Mesenteric fat pad (tissue), 1 donor: ENCODE data around the gene PRR16. TPM values are rescaled to one million over a fixed set of nuclear protein-coding genes. Genes with fewer than 3 reads are reported as not detected.
"Not testable (repeated sequence)": the region's sequence is repeated elsewhere in the genome, so short reads cannot be mapped to it uniquely, and the experiment has no call there.

Source experiments
- DNase-seq: peaks from one replicate; pipeline ENCODE4 v3.0.0-alpha.2; 2020; ENCODE audit warnings: low spot score
- long read RNA-seq: library from polyadenylated mRNA; unstranded; transcript quantifications from one replicate; pipeline ENCODE4 v2.0.0, GENCODE V29; 2020
- total RNA-seq: library from RNA; stranded (reverse); fragmentation: NEBNext Ultra II Directional; extraction: Animal tissue kit (Norgen Biotek cat#: 25700); gene quantifications from one replicate; pipeline ENCODE4 v1.2.1, GENCODE V29; 2021
- donor health status: DM: yes; HTN: yes; CAD: no.

PRR16 gene
- total RNA-seq: 3.3 TPM
- long read RNA-seq, partial matches to known transcripts: 1 of 9 reads
- long read RNA-seq, other reads (novel, unspliced or antisense): 8 of 9 reads

DNA sequence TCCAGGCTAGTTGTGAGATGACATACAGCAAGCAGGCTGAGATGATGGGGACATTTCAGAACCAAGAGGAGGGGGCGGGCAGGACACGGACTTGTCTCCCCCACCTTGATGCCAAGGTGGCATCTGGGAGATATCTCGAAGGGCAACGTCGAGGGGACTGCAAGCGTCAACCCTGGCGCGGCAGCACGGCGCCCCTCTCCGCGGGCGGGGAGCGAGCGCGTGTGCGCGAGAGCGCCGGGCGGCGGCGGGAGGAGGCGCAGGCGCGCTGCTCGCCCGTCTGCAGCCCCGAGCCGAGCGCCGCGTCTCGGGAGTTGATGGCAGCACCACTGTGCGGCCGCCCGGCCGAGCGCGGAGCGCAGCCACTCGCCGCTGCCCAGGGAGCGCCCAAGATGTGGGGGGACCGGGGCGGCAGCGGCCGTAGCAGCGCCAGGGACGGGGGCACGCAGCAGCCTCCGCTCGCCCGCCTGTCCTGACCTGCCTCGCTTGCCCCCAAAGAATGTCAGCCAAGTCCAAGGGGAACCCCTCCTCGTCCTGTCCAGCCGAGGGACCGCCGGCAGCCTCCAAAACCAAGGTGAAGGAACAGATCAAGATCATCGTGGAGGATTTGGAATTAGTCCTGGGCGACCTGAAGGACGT lies at the start of gene PRR16:
TSS of gene PRR16 (plus strand) at position 310 of the 636 bp plus-strand sequence.
- DNase-seq: no peak

DNA sequence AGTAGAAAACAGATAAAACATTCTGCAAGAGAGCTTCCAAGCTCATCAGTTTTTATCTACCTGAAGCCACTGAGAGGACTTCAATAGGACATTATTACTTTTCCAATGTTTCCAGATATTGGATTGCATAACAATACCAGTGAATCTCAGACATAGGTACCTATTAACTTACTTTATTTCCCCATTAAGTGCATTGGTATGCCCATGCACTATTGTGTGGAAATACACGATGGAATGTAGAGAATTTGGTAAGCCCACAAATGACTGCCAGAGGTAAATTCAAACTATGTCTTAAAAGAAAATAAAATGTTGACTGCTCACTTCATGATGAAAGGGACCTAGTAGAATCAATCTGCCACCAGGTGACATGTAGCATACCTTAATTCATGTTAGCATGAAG lies 48.1 kb upstream of the PRR16 start:
- DNase-seq: no peak

DNA sequence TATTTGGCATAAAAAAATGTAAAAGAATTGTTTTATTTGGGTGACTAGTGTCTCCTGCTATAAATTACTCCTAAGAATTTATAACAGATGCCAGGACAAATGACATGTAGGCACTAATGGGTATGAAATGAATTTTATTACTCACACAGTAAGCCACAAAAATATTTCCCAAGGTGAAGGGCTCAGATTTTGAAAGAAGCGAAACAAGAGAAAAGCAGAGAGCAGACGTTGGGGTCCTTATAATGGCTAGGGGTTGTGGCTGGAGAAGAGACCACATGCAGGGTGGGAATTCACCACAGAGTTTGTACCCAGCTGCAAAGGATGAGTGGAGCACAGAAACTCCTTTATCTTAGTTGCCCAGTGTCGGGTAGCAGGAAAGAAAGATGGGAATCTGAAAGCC lies 45.0 kb upstream of the PRR16 start:
- DNase-seq: no peak

DNA sequence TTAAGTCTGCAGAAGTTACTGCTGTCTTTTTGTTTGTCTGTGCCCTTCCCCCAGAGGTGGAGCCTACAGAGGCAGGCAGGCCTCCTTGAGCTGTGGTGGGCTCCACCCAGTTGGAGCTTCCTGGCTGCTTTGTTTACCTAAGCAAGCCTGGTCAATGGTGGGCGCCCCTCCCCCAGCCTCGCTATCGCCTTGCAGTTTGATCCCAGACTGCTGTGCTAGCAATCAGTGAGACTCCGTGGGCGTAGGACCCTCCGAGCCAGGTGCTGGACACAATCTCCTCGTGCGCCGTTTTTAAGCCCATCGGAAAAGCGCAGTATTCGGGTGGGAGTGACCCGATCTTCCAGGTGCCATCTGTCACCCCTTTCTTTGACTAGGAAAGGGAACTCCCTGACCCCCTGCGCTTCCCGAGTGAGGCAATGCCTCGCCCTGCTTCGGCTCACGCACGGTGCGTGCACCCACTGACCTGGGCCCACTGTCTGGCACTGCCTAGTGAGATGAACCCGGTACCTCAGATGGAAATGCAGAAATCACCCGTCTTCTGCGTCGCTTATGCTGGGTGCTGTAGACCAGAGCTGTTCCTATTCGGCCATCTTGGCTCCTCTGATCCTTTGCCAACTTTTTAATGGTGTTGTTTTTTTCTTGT lies 37.3 kb upstream of the PRR16 start:
- not testable (repeated sequence) for DNase-seq

DNA sequence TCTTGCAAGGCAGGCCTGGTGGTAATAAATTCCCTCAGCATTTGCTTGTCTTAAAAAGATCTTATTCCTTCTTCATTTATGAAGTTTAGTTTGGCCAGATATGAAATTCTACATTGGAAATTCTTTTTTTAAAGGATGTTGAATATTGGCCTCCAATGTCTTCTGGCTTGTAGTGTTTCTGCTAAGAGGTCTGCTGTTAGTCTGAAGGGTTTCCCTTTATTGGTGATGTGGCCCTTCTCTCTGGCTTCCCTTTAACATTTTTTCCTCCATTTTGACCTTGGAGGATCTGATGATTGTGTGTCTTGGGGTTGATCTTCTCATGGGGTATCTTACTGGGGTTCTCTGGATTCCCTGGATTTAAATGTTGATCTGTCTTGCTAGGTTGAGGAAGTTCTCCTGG lies 33.5 kb upstream of the PRR16 start:
- no peak for DNase-seq

DNA sequence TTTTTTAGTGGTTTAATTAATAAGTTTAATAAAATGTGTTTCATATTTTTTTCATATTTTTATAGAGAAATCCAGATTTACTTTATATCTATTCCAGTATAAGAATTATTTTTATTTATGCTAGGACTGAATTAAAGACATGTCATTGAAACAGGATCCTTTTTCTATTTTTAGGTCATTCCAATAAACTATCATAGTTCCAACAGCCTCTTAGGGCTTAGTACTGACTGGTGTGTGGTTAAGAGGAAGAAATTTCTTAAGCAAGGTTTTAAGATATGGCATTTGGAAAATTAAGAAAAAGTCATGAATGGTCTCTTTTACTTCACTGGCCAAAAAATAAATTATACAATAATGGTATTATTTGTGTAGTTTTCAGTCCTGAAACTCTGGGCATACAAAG lies 31.2 kb upstream of the PRR16 start:
- no peak for DNase-seq

DNA sequence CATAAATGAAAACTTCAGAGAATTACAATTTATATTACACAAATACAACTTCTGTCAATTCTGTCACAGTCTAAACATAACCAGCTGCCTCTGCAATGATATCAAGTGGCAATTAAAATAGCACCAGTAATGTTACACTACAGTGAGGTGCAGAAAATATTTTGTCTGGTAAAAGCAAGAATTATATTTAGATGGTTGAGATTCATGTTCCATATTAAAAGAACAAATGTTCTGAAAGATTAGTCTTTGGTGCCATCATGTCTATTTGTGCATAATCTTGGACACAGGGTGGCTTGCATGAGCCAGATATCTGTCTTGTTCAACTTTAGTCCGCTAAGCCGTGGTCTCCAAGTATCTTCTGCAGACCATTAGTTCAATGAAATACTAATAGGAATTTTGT lies 29.0 kb upstream of the PRR16 start:
- no peak for DNase-seq

DNA sequence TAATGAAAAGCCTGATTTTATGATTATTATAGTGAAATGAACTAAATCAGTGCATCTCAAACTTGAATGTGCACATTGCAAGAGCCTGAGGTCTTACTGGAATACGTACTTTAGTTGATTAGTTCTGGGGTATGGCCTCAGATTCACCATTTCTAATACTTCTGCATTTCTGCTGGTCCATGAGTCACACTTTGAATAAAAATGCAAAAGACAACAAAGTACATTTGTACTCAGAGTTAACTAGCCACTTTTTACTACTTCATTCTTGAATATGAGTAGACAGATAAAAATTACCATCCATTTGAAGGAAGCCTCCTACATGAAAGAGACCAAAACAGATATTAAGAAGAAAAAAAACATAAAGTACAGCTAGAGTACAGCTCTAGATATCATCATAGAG lies 27.1 kb upstream of the PRR16 start:
- no peak for DNase-seq

DNA sequence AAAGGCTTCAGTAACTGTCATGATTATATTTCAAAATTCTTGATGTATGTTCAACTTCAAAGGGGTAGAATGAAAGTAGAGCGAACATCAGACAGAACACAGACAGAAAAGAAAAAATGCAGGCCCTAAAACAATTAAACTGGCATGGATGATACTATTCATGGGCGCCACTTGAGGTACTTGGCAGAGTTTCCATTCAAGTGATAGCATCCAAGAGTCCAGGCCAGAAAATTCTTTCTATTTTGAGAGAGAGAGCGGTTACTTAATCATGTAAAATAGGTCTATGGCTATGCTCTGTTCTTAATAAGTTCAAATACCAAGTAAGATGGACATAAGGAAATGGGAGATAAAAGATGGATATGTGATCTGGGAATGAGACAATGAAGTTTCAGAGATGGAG lies 21.4 kb upstream of the PRR16 start:
- DNase-seq: no peak

DNA sequence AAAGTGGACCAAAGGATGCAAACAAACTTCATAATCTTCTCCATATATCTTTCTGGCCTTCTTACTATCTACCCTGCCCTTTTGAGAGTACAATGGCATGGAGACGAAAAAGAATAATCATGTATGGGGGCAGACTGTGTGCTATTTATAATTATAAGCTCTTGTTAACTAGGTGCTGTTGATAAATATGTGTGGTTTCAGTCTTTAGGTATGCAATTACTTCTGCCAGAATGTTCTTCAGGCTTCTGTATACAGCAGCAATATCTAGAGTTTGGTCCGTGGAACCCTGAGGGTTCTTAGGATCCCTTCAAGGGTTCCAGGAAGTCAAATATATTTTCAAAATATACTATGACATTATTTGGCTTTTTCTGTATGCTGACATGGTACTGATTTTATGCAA lies 20.5 kb upstream of the PRR16 start:
- no peak for DNase-seq

DNA sequence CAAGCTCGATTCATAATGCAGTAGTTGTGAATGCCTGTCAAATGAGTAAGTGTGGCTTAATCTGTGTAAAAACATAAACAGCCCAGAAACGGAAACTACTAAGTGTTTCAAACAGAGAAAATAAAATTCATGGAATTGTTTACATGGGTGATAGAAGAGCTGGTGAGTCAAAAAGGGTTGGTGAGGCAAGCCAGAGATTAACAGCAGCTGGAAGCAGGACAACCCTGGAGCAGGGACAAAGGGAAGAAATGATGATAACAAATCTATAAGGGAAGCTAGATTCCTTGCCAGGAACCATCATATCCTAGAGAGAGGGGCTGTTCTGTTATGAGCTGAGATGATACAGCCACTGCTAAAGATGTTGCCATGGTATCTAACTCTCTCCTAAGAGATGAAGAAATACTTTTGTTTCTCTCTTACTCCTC lies 18.0 kb upstream of the PRR16 start:
- DNase-seq: no peak

DNA sequence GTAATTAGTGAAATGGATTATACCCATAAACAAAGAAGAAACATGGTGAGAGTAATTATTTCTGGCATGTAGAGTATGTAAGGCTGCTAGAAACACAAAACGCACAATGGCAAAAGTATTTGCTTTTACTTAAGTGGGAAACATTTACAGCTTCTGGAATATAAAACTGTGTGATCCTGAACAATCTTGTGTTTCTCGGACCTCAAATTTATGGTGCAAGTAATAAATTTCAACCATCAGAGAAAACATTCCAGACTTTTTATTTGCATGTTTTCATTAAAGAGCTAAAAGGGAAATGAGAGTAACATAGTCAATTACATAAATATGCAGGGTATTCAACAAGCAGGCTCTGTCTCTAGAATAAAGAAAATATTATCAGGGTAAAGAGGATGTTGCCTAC lies 17.2 kb upstream of the PRR16 start:
- no peak for DNase-seq

DNA sequence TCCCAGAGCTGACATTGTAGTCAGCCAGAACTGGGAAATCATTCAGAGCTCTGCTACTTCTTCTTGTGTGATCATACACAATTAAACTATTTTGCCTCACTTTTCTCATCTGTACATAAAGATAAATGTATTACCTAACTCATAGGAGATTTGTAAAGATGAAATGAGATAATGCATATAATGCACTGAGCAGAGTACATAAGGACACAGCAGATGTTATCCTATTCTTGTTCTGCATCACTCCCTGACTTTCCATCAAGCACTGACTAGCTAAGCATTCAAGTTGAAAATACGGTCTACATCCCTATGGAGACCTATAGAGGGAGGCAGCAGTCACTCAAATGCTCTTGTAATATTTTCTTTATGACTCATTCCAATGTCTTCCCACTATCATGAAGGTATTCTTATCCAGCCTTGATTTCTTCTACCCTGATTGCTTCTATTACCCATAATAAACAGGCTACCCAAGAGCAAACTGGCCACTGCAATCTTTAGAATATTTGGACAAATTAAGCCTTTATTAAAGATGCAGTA lies 16.3 kb upstream of the PRR16 start:
- no peak for DNase-seq

DNA sequence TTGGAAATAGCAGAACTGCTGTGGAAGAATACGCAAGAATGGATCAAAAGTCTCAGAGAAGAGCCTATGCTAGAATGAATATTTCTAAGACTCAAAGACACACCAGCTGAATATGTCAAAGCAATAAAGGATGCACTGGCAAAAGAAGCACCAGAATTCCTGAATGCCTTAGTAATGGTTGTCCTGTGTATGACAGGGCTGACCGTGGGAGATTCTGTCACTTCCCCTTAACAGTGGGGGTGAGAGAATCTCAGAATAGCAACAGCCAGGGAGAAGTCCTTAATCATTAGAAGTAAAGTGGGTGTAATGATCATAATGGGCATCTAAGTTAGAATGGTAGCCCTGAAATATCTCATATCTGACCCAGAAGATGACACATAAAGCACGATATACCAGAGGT lies 14.6 kb upstream of the PRR16 start:
- no peak for DNase-seq

DNA sequence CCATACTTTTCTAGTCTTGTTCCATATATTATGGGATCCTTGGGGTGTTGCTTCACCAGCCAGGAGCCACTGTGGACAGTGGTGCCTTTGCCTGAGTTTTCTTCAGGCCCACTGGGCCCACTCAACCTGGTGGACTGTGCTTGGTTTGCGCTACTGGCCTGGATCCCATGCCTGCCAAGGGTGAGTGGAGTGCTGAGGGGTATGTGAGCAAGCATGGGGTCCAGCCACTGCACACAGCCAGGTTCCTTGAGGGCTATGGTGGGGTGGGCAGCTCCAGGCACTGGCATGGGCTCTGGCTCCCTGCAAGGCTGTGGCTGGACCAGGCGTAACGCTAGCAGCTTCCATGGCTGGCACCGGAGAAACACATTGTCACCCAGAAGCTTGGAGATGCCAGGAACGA lies 13.2 kb upstream of the PRR16 start:
- DNase-seq: no peak

DNA sequence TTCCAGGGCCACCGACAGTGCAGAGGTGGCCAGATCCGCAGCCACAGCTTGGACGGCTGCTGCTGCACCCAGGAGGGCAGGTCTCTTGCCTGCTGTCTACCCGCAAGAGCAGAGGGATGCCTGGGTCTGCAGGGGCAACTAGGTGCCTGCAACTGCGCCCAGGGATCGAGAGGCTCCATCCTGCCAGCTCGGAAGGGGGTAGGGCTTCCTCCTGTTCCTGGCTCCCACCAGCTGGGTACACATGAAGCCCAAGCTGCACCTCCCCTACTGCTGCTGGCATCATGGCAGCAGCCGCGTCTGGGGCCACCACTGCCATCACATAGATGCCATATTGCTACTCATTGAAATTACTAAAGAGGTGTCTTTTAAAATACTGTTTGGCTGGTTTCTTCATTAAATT lies 12.7 kb upstream of the PRR16 start:
- DNase-seq: no peak

DNA sequence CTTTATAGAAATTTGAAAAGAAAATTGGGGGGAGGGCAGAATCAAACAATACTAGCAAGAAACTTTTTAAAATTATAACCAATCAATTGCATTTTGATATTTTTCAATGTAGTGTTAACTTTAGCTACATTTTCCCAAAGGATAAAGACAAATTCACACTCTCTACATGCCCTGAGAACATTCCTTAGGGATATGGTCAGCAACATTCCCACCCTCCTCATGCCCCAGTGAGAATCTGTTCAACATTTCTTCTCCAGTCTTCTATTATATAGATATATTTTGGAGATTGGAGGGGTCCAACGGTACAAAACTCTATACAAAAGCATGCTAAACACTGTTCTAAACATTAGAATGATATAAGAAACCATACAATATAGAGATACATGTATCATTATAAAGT lies 11.6 kb upstream of the PRR16 start:
- no peak for DNase-seq

DNA sequence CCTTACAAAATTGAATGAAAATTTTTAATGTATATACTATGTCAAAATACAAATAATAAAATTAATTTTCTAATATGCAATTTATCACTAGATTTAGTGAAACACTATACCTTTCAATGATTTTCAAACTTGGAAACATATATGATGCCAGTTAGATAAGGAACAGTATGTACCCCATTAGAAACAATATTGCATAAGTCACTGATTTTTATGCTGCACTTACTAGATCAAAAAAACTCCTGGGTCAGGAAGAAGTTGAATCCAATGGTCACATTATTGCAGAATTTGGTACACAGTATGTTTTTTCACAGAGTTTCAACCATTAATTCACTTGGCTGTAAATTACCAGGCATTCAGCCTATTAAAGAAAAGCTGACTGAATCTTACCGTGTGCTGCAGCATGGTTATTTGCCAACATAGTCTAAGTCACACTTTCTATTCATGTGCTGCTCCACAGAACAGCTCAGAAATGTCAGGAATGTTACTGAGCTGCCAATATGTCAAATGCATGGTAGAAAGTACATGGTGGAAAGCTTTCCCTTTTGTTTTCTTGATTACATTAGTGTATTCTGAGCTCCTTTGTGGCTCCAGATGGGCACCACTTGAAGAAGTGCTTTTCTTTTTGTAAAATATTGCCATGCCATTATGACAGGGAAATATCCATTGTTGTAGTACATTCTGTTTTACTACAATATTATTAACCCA lies 9.9 kb upstream of the PRR16 start:
- no peak for DNase-seq

DNA sequence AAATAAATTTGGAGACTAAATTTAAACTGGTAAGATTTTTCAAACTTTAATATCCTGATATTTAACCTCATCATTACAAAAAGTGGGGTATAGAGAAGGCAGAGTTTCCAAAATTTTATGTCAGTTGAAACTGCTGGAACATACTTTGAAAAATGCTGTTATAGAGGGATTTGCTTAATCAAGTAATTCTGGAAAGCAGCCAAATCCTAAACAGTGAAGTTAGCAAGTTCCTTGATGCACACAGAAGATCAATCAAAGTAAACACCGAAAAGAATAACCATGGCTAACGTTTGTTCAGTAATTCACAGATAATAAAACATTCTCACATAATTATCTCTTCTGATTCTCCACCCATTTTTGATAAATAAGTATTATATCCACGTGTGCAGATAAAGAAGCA lies 8.1 kb upstream of the PRR16 start:
- DNase-seq: no peak

DNA sequence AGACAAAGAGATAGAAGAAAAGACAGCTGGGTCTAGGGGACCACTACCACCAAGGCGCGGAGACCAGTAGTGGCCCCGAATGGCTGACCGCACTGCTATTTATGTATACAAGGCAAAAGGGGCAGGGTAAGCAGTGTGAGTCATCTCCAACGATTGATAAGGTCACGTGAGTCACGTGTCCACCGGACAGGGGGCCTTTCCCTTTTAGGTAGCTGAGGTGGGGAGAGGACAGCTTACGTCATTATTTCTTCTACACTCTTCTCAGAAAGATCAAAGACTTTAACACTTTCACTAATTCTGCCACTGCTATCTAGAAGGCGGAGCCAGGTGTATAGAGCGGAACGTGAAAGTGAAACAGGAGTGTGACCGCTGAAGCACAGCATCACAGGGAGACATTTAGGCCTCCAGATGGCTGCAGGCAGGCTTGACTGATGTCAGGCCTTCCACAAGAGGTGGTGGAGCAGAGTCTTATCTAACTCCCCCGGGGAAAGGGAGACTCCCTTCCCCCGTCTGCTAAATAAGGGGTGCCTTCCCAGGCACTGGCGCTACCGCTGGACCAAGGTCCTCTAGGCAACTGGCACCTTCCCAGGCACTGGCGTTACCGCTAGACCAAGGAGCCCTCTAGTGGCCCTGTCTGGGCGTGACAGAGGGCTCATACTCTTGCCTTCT lies 6.1 kb upstream of the PRR16 start:
- no peak for DNase-seq

DNA sequence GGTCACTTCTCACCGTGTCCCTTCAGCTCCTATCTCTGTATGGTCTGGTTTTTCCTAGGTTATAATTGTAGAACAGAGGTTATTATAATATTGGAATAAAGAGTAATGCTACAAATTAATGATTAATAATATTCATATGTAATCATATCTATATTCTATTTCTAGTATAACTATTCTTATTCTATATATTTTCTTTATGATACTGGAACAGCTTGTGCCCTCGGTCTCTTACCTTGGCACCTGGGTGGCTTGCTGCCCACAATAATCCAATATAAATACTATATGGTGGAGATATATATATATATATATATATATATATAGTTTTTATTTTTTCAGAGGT lies 5.6 kb upstream of the PRR16 start:
- DNase-seq: not testable (repeated sequence)

DNA sequence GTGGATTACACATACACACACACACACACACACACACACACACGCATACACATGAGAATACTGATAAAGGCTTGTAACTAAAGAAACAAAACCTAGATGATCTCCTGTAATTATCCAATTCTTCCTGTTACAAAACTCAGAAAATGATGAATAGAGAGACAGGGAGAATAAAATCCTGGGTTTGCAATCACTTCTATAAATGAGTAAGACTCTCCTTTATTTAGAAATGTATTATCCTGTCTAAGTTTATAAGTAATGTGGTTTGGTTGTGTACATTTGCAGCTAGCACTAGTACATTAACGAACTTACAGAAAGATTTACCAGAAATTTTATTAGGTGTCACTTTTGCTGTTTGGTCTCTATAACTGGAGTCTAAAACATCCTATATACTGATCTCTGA lies 2.8 kb upstream of the PRR16 start:
- no peak for DNase-seq
